Urothelium cell line (cell line): ENCODE measurements around the gene RASSF8.

Source experiments
- DNase-seq: peaks from one replicate; pipeline ENCODE4 v3.0.0; 2011; ENCODE audit warnings: low spot score, mixed read lengths
- FAIRE-seq: peaks from 2 replicates; lab custom pipeline; 2011; peaks lifted over from hg19 to GRCh38; lab: Jason Lieb, UNC

RASSF8 gene

GRCh38 chr12:25958428-25959070, at the start of gene RASSF8:
Gene RASSF8 (plus strand): TSS chr12:25958682. CDS start chr12:26055344, 96,662 bp downstream.
- DNase-seq (peak; percentile 90), FAIRE-seq (no peak)

- no peak for DNase-seq
- no peak for FAIRE-seq
These were observed 43.9 kb upstream of the RASSF8 start for GRCh38 chr12:25914551-25914950.

GRCh38 chr12:25924491-25925001, 33.9 kb upstream of the RASSF8 start:
- FAIRE-seq, result no peak

GRCh38 chr12:25925064-25925463, 33.4 kb upstream of the RASSF8 start:
- DNase-seq, result no peak
- FAIRE-seq, result no peak

More at GRCh38 chr12:25924491-25925001, 33.9 kb upstream of the RASSF8 start:
- no peak for DNase-seq

GRCh38 chr12:25926536-25926935, 31.9 kb upstream of the RASSF8 start:
- FAIRE-seq (no peak), DNase-seq (no peak)

GRCh38 chr12:25929142-25929541, 29.3 kb upstream of the RASSF8 start:
- FAIRE-seq (no peak), DNase-seq (no peak)

- no peak for FAIRE-seq
- DNase-seq, result no peak
These were observed 25.5 kb upstream of the RASSF8 start for GRCh38 chr12:25932971-25933370.

GRCh38 chr12:25934456-25934855, 24.0 kb upstream of the RASSF8 start:
- FAIRE-seq (no peak), DNase-seq (no peak)

GRCh38 chr12:25935355-25936144, 22.9 kb upstream of the RASSF8 start:
- FAIRE-seq, result no peak
- DNase-seq, result no peak

- FAIRE-seq, result no peak
- DNase-seq, result no peak
These were observed 21.4 kb upstream of the RASSF8 start for GRCh38 chr12:25937096-25937495.

- DNase-seq (no peak), FAIRE-seq (no peak)
These were observed 19.9 kb upstream of the RASSF8 start for GRCh38 chr12:25938581-25938980.

GRCh38 chr12:25939606-25940005, 18.9 kb upstream of the RASSF8 start:
- FAIRE-seq, result no peak

GRCh38 chr12:25940886-25941285, 17.6 kb upstream of the RASSF8 start:
- no peak for FAIRE-seq
- DNase-seq, result no peak

More at GRCh38 chr12:25939606-25940005, 18.9 kb upstream of the RASSF8 start:
- no peak for DNase-seq

- FAIRE-seq (no peak), DNase-seq (no peak)
These were observed 15.8 kb upstream of the RASSF8 start for GRCh38 chr12:25942709-25943108.

GRCh38 chr12:25943940-25944339, 14.5 kb upstream of the RASSF8 start:
- FAIRE-seq (no peak), DNase-seq (no peak)

GRCh38 chr12:25949343-25949742, 9.1 kb upstream of the RASSF8 start:
- no peak for FAIRE-seq

GRCh38 chr12:25950329-25951115, 8.0 kb upstream of the RASSF8 start:
- FAIRE-seq (no peak), DNase-seq (peak; percentile 24)

More at GRCh38 chr12:25949343-25949742, 9.1 kb upstream of the RASSF8 start:
- no peak for DNase-seq

GRCh38 chr12:25957793-25958427, 572 bp upstream of the RASSF8 start:
- DNase-seq (no peak), FAIRE-seq (no peak)

GRCh38 chr12:25959071-25959961, 834 bp downstream of the RASSF8 start:
- FAIRE-seq, result no peak
- peak; percentile 53 for DNase-seq

GRCh38 chr12:25960143-25960542, 1.7 kb downstream of the RASSF8 start:
- DNase-seq, result peak; percentile 30

More at GRCh38 chr12:25960143-25960542, 1.7 kb downstream of the RASSF8 start:
- no peak for FAIRE-seq
